AG10803 (cell line): ENCODE data around the gene PCTP.

ENCODE experiments used
- DNase-seq: peaks from one replicate; pipeline ENCODE4 v3.0.0; 2010; ENCODE audit warnings: low read depth
- H3K4me3 ChIP-seq: 2 replicates; pipeline ENCODE4 v1.5.1; 2011; ENCODE audit warnings: mild to moderate bottlenecking, low read length, control low read depth
- TF ChIP-seq, protein P1 (sequence below): conservative IDR thresholded peaks from 2 replicates; pipeline ENCODE4 v1.5.1; 2011; ENCODE audit warnings: mild to moderate bottlenecking, low read length, control low read depth, inconsistent platforms

The PCTP gene

DNA sequence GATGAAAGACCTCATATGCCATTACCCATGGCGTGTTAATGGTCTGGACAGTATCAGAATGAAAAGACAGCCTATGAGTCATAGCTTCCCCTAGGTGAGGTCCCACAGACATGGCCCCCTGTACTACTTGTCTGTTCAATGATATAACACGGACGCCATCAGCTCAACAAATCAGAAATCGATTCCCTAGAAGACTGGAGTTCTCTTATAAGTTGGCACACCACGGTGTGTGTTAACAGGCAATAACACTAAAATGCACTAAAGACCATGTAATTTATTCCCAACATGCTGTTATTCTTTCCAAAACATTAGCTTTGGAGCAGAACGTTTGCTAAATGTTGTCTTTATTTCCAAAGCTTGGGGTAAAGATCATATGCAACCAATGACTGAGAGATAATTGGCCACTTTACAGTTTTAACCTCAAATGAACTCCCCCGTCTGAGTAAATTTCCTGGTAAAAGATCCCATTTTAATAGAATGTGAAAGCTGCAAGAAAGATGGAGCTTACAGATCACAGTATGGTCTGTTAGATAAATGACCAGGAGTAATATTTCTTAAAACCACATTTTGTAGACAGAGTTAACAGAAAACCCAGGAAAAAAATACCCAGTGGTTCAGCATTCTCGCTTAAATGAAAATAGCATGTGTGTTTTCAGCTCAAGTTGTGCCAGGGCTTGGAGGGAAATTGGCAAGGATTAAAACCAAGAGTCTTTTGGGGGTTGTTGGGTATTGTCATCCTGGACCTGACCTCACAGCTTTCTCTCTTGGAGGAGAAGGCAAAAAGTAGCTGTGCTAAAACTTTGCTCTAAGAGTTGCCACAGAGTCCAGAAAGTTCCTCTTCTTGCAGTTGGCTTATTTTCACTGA is 65.9 kb downstream of the PCTP start:
- TF ChIP-seq, protein P1, sequence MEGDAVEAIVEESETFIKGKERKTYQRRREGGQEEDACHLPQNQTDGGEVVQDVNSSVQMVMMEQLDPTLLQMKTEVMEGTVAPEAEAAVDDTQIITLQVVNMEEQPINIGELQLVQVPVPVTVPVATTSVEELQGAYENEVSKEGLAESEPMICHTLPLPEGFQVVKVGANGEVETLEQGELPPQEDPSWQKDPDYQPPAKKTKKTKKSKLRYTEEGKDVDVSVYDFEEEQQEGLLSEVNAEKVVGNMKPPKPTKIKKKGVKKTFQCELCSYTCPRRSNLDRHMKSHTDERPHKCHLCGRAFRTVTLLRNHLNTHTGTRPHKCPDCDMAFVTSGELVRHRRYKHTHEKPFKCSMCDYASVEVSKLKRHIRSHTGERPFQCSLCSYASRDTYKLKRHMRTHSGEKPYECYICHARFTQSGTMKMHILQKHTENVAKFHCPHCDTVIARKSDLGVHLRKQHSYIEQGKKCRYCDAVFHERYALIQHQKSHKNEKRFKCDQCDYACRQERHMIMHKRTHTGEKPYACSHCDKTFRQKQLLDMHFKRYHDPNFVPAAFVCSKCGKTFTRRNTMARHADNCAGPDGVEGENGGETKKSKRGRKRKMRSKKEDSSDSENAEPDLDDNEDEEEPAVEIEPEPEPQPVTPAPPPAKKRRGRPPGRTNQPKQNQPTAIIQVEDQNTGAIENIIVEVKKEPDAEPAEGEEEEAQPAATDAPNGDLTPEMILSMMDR, result no peak
- H3K4me3 ChIP-seq, result no peak overlapping the region
- no peak for DNase-seq

DNA sequence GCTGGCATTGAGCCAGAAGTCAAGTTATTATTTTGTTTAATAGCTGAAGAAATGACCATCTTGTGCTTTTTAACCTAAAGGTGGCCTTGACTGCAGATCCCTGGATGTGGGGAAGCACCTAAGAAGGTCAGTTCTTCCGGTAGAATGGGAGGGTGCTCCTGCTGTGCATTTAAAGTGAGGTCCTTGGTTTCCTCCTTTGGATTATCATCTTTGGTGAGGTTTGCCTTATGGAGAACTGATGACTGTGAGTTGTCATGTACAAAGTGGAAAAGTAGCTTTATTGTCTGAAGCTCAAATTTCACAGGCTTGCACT is 66.5 kb downstream of the PCTP start:
- TF ChIP-seq, protein P1, result no peak
- no peak overlapping the region for H3K4me3 ChIP-seq
- DNase-seq, result no peak

DNA sequence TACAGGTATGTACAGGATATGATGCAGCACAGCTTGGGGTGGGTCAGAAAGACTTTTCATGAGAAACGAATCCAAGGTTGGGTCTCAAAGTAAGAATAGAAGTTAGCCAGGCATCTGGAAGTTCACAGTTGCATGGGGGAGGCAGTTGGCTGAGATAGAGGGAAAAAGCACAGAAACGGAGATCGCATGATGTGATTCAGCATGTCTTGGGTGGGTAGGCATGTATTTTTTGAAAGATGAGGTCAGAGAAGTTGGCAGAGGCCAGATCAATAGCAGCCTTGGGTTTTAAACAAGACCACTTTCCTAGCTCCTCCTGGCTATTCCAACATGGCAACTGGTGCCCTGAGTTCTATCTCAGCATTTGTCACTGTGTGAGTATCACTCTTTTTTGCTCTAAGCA is 67.2 kb downstream of the PCTP start:
- no peak overlapping the region for H3K4me3 ChIP-seq
- no peak for DNase-seq
- TF ChIP-seq, protein P1, result no peak

DNA sequence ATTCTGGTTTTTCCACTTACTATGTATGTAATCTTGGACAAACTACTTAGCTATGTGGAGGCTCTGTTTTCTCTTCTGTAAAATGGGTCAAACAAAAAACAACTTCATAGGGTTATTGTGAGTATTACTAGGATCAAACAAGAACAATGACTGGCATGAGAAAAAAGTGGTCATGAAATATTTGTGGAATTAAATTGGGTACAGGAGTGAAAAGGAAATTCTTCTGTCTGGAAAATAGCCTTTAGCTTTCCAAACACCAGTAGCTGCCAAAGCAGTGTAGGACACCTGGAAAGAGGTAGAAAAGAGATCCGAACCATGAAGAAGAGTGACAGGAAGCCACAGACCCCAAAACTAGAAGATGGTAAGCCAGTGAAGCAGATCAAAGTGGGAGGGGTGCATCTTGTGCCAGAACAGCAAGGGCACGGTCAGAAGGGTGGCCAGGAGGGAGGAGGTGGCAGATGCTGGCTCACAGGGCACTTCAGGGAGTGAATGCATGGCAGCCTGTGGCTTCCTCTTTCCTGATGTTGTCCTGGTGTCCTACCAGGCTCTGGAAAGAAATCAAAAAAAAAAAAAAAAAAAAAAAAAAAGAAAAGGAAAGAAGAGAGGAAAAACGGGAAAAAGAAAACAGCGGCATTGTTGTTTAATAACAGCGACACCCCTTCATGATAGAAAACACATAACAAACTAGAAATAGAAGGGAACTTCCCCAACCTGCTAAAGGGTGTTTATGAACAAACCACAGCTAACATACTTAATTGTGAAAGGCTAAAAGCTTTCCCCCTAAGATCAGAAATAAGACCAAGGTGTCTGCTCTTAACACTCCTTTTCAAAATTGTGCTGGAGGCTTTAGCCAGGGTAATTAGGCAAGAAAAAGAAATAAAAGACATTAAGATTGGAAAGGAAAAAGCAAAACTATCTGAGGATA is 67.9 kb downstream of the PCTP start:
- no peak for DNase-seq
- TF ChIP-seq, protein P1, result no peak

DNA sequence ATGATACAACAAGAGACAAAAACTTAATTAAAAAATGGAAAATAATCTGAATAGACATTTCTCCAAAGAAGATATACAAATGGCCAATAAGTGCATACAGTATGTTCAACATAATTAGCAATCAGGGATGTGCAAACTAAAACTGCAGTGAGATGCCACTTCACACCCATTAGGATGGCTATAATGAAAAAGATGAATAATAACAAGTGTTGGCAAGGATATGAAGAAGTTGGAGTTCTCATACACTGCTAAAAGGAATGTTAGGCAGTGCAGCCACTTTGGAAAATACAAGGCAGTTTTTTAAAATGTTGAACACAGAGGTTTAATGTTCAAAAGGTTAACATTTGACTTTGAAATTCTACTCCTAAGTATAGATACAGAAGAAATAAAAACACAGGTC is 69.8 kb downstream of the PCTP start:
- H3K4me3 ChIP-seq, result no peak overlapping the region
- DNase-seq, result no peak
- TF ChIP-seq, protein P1, result no peak

More for the DNA sequence above, 67.9 kb downstream of the PCTP start:
- no peak overlapping the region for H3K4me3 ChIP-seq

DNA sequence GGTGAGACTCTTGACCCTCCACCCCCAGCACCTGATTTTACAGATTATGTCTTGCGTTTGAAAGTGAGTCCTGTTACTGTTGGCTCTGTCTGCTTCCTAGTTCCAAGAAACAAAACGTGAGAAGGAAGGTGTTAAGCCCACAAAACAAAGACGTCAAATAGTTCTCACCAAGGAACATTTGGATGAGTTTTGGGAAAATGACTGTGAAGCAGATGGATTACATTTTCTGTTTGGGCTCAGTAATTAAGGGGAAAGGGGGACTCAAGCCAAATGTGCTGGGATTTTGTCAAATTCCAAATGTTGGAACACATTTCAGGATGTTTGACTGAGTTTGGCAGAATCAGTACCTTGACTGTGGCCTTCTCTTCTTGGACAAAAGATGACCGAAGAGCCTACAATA is 71.2 kb downstream of the PCTP start:
- TF ChIP-seq, protein P1, result no peak
- no peak overlapping the region for H3K4me3 ChIP-seq
- no peak for DNase-seq
